Activated CD8-positive, alpha-beta memory T cell treated with anti-CD3 and anti-CD28 coated beads for 48 hours (primary cell): Measurements from ENCODE around the gene ETFBKMT.
"Not testable (repeated sequence)": the region's sequence is repeated elsewhere in the genome, so short reads cannot be mapped to it uniquely, and the experiment has no call there.

Experiments used
- DNase-seq, 3 experiments: peaks; one replicate each; pipeline ENCODE4 v3.0.0-alpha.2; 2020; ENCODE audit warnings: low read depth in 2 of 3, low spot score in 2 of 3

Gene ETFBKMT

GRCh38 chr12:31716998-31717397 is 57.5 kb downstream of the ETFBKMT start:
- not testable (repeated sequence) for DNase-seq

DNA sequence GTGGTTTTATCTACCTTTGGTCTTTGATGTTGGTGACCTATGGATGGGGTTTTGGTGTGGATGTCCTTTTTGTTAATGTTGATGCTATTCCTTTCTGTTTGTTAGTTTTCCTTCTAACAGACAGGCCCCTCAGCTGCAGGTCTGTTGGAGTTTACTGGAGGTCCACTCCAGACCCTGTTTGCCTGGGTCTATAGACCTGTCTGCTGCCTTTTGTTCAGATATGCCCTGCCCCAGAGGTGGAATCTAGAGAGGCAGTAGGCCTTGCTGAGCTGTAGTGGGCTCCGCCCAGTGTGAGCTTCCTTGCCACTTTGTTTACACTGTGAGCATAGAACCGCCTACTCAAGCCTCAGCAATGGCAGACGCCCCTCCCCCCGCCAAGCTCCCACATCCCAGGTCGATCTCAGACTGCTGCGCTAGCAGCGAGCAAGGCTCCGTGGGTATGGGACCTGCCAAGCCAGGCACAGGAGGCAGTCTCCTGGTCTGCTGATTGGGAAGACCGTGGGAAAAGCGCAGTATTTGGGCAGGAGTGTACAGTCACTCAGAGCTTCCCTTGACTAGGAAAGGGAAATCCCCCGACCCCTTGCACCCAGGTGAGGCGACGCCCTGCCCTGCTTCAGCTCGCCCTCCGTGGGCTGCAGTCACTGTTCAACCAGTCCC is 59.2 kb downstream of the ETFBKMT start:
- DNase-seq = not testable (repeated sequence)

- DNase-seq = no peak
These were observed 63.1 kb downstream of the ETFBKMT start for GRCh38 chr12:31722580-31722979.
